GM19395 (cell line): ENCODE data around the gene PXMP4.

ENCODE experiments used
- ATAC-seq: cut with Tn5 transposase; IDR thresholded peaks from one replicate; pipeline ENCODE4 v1.9.1; 2021; ENCODE audit warnings: mild to moderate bottlenecking, moderate library complexity; ENCODE audit not compliant: unreplicated experiment

Gene PXMP4

DNA sequence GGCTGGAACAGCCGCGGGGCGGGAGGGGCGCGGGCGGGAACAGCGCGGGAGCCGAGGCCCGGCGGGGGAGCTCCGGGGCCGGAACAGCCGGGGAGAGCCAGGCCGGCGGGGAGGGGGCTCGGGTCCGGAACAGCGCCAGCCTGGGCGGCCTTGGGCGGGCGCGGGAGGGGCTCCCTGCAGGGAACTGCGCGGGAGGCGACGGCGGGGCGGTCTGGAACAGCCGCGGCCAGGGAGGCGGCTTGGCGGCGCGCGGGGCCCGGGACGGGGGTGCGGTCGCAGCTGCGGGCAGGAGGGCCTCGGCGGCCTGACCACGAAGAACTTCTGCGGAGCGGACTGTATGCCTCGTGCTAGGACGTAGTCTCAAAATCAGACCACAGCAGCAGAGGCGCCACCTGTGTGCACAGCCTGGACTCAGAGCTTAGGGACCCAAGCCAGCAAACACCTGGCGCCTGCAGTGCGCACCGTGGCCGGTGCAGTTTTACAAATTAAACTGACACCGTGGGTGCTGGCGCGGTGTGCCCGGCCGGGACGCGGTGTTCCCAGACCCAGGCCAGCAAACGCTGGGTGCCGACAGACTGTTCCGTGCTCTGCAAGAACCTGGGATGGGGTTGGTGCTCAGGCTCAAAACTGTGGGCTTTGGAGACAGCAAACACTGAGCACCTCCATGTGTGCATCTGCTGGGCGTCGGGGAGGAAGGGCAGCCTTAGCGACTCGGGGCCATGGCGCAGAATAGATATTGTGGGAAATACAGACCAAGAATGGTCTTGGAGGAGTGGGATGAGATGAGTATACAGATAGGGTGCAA is 12.3 kb upstream of the PXMP4 start:
- ATAC-seq = peak; percentile 64

DNA sequence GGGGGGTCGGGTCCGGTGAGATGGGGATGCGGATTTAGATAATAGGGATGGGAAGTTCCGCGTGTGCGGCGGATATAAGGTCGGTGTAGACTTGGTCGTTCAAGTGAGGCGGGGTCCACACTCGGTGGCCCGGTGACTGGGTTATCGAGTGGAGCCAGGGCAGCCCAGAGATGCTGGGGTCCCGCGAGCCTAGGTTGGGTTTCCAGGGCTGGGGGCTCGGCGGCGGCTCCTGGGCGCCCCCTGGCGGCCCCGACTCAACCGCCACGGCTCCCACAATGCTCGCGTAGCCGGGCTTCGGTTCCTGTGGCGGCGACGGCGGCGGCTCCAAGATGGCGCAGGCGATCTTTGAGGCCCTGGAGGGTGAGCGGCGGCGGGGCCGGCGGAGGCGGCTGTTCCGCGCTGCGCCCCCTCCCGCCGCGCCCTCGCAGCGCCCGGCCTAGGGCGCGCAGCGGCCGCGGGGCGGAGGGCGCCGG is 11.6 kb upstream of the PXMP4 start, which contains the start of gene ZNF341:
ZNF341 (plus strand) TSS at position 304 of the 473 bp plus-strand sequence; CDS start at position 330, 26 bp downstream.
- peak; percentile 71 for ATAC-seq

DNA sequence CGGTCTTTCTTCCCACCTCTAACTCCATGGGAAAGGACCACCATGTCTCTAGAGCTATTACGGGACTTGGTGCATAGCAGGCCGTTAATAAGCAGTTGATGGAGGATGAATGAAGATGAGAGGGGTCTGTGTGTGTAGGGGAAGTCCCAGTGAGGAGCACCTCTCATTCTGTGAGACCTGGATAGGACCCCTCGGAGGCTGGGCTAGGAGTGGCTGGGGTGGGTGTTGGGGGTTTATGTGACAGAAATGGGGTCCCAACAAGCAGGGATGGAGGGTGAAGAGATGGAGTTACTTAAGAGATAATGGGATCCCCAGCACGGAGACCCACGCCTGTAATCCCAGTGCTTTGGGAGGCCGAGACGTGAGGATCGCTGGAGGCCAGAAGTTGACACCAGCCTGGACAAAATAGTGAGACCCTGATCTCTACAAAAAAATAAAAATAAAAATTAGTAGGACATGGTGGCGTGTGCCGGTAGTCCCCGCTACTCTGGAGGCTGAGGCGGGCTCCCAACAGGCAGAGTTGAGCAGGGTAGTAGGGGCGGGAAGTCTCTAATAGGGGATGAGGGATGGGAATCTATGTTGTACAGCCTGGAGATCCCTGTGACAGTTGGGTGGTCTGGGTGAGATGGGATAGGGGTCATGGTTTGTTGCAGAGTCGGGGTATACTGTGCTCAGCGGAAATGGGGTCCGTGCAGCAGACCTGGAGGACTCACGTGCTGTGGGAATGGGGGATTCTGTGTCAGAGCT is 11.0 kb upstream of the PXMP4 start:
- no peak for ATAC-seq

DNA sequence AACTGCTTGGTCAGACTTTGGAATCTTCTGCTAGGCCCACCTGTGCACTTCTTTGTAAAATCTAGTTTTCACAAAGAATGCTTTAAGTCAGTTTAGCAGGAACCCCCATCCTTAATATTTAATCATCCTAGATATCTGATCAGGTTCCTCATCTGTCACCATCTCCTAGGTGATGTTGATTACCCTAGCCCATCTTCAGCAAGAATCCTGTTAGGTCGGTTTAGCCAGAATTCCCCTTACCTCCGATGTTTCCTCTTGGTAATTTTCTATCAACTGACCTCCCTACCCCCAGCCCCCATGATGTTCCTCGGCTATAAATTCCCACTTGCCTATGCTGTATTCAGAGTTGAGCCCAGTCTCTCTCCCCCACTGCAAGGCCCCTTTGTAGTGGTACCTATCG is 9.0 kb upstream of the PXMP4 start:
- no peak for ATAC-seq

DNA sequence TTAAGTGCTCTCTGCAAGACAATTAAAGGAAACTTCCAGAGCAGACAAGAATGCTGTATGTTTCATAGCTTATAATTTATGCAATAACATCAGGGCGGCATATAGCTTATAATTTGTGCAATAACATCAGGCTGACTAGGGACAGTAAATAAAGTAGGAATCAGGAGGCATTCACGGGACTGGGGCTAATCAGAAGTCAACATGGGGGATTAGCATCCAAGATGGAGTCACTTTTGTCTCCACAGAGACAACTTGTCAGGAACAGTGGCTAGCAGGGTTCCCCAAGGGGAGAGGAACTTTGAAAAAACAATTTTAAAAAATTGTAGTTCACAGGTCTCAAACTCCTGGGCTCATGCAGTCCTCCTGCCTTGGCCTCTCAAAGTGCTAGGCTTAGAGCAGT is 8.4 kb upstream of the PXMP4 start:
- ATAC-seq = no peak

DNA sequence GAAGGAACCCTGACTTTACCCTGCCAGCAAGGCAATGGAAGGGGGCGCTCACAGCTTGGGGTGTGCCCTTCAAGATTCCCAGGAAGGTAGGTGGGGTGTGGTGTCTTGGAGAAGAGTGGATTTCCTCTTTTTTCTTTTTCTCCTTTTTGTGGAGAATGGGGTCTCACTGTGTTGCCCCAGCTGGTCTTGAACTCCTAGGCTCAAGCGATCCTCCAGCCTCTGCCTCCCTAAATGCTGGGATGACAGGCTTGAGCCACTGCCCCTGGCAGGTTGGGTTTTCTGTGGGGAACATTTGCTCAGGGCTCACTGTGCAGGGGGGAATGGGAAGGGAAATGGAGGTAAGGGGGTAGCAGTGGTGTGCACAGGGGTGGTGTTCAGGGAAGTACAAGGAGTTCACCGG is 7.7 kb upstream of the PXMP4 start:
- no peak for ATAC-seq

DNA sequence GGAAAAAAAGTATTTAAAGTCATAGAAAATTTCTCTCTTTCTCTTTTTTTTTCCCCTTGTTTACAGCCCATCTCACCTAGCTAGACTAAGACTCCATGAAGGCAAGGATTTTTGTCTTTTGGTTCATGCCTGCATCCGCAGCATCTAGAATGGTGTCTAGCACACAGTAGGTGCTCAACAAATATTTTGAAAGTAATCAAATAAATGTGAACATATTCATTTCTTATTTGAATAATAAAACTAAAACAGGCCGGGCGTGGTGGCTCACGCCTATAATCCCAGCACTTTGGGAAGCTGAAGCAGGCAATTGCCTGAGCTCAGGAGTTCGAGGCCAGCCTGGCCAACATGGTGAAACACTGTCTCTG is 7.0 kb upstream of the PXMP4 start:
- ATAC-seq = no peak

DNA sequence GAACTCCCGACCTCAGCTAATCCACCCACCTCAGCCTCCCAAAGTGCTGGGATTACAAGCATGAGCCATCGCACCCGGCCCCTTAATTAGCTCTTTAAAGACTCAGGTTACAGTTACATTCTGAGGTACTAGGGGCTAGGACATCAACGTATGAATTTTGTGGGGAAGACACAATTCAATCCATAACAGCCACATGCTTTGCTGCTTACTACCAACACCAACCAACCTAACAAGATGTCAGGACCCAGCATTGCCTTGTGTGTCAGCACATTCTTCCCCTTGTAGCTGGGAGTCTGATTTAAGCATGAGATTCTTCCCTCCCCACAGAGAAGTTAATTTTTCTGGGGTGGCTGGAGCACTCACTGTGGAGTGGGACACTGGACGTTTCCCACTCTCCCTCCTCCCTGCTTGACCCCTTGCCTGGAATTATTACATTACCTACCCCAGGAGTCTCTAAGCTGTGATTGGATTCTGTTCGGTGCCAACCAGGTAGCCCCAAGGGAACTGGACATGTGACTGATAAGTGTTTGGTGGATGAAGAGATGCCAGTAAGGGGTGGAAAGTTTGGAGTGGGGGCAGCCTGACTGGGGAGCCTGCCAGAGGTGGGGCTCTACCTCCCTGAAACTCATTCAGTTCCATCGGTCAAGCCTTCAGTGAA is 5.6 kb upstream of the PXMP4 start:
- no peak for ATAC-seq

DNA sequence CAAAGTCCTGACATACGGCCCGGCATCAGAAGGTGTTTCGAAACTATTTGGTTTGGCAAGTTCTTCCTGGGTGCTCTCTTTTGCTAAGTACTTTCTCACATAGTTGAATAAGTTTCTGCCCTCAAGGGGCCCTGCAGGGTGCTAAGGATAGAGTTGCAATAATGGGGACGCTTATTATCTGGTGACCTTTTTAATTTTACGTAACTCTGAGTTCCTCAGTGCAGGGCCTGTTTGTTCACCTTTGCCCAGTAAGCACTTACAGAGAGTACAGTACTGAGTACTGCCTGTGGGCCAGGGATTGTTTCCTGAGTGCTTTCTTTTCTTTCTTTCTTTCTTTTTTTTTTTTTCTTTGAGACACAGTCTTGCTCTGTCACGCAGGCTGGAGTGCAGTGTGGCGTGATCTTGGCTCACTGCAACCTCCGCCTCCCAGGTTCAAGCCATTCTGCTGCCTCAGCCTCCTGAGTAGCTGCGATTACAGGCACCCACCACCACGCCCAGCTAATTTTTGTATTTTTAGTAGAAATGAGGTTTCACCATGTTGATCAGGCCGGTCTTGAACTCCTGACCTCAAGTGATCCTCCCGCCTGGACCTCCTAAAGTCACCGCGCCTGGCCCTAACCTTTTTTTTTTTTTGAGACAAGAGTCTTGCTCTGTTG is 4.5 kb upstream of the PXMP4 start:
- no peak for ATAC-seq

DNA sequence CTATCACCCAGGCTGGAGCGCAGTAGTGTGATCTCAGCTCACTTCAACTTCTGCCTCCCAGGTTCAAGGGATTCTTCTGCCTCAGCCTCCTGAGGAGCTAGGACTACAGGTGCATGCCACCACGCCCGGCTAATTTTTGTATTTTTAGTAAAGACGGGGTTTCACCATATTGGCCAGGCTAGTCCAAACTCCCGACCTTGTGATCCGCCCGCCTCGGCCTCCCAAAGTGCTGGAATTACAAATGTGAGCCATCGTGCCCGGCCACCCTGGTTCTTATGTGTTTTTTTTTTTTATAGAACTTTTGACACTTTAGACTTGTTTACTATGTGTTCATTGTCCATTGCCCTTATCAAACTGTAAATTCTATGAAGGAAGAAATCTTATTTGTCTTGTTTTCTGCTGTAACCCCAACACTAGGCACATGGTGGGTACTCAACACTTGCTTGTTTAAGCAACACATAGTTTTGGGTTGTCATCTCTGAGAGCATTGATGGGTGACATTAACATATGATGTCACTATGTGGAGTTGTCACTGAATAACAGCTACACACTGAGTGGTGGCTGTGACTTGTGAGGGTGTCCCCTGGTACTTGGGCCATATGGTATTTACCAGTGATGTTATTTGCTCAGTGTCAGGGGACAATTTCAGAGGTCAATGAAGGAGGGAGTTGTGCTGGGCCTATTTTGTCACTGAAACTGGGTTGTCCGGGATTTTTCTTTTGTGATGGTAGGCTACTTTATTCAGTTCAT is 1.5 kb upstream of the PXMP4 start:
- no peak for ATAC-seq

DNA sequence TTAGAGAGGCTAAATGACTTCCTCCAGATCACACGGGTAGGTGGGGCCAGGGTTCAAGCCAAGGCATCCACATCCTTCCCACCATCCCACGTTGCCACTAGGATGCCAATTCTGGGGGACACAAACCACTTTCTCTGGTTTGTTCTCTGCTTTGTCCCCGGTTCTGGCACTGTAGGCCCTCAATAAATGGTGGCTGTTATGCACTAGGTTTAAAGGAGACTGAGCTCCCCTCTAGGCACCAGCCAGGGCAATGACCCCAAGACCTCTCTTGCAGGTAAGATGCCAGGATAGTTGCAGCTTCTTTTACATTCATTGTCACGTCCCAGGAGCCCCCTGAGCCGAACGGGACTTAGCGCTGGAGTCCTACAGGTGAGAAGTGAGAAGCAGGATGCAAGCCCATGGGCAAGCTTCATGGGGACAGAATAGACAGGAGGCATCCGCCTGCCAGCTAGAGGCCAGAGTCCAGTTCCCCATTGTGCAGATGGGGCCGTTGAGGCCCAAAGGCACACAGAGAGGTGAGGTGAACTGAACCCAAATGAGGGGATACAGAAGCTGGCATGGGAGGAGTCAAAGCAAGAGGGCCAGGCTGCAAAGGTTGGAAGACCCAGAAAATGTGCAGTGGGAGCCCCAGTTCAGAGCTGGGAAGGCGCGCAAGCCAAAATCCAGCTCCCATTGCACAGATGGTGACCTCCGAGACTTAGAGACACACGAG is 677 bp downstream of the PXMP4 start:
- ATAC-seq = no peak

DNA sequence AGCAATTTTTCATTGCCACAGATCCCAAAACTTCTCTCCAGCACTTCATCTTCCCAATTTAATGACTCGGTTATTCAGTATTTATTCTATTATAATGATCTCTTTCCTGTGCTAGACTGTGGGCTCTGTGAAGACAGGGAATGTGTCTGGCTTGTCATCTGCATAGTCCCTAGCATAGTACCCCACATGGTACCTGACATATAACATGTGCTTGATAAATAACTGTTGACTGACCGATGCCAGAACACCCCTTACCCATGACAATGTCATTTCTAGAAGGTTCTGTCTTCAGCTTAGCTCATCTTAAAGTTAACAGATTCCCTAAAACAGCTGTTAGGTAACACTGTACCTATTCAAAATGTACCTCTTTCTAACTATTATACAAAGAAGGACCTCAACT is 3.6 kb downstream of the PXMP4 start:
- ATAC-seq = no peak

DNA sequence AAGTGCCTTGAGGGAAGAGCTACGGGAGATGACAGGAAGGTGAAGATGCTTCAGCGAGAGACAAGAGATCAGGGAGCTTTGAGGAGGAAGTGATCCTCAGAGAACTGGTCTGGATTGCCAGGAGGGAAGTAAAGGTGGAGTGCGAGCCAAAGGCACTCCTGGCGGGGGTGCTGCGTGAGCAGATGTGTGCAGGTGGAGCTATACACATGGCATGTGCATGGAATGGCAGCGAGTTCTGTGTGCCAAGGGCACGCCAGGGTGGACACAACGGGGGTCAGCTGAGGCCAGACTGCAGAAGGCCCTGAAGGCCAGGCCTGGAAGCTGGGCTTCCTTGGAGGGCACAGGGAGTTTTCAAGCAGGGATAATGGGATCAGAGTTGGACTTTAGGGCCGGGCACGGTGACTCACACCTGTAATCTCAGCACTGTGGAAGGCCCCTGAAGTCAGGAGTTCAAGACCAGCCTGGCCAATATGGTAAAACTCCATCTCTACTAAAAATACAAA is 6.2 kb downstream of the PXMP4 start:
- ATAC-seq = no peak

DNA sequence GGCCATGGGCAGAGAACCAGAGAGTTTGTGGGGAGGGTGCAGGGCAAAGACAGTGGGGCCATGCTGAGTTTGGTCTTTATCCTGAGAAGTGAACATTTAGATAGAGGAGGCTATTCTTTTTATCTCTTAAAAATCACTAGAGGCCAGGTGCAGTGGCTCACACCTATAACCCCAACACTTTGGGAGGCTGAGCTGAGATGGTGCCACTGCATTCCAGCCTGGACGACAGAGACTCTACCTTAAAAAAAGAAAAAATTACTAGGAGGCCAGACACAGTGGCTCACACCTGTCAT is 8.7 kb downstream of the PXMP4 start:
- no peak for ATAC-seq

DNA sequence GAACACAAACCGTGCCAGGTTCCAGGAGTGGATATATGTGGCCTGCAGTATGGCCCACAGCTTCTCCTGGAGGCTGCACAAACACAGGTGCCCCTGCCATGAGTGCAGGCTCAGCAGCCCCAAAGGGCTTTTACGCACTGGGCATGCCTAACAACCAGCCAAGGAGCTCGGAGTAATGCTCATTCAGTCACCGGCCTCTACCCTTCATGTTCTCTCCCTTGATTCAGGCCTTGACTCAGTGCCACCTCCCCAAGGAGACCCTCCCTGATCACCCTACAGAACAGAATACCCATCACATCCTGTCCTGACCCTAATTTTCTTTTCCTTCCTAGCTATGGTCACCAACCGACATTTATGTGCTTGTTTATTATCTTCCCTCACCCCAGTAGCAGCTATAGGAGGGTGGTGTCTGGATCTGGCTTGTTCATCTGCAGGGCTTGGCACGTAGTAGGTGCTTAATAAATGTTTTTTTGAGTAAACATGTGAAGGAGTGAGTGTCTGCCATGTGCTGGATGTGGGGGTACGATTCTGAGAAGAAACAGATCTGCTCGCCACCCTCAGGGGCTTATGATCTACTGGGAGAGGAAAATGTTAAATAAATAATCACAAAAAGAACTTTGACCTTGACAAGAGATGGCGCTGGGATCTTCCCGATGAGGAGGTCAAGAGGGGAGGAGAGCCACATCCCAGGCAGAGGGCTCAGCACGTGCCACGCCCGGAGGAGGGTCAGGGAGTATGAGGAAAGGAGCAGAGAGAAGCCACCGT is 9.2 kb downstream of the PXMP4 start:
- ATAC-seq = no peak

DNA sequence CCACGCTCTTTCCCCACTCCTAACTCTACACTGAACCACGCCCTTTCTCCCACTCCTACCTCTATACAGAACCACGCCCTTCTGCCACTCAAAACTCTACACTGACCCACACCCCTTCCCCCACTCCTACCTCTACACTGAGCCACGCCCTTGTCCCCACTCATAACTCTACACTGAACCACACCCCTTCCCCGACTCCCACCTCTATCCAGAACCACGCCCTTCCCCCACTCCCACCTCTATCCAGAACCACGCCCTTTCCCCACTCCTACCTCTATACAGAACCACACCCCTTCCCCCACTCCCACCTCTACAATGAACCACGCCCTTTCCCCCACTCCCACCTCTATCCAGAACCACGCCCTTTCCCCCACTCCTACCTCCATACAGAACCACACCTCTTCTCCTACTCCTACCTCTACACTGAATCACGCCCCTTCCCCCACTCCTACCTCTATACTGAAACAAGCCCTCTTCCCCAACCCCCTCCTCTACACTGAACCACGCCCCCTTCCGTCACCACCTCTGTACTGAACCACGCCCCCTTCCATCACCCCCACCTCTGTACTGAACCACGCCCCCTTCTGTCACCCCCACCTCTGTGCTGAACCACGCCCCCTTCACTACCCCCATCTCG is 10.1 kb downstream of the PXMP4 start:
- ATAC-seq = no peak

DNA sequence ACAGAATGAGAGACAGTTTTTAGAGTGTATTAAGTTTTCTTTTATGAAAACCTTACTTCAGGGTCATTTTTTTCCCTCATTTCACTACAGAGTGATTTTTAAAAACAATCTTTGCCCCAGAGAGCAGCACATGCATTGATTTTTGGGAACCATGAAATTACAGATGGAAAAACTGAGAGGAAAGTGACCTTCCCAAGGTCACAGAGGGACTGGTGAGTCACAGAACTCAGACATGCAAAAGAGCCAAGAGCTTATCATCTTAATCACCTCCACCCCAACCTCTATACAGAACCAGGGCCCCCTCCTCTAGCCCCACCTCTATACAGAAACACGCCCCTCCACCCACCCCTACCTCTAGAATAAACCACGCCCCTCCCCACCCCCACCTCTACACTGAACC is 10.7 kb downstream of the PXMP4 start:
- no peak for ATAC-seq

DNA sequence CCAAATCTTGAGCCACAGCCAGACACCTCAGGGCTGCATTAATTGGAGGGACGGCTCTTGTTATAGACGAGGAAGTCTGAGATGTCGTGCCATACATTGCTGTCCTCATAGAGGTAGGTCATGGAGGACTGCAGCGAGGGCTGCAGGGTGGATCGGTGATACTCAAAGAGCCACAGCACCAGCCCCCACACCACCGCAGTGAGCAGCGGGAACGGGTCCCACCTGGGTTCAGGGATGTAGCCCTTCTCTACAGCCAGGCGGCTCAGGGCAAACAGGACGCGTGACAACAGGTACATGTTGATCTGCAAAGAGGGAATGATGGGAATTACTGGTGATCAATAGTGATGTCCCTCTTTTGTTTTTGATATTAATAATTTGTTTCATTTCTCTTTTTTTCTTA is 12.4 kb downstream of the PXMP4 start:
- ATAC-seq = no peak
